Karpas-422 (cell line): ENCODE results near the gene STC2. TPM values are rescaled to one million over a fixed set of nuclear protein-coding genes. Genes with fewer than 3 reads are reported as not detected.
A peak's percentile ranks its signal among the peaks of the same experiment; 100 is the strongest.

Experiments used
- DNase-seq: peaks from one replicate; pipeline ENCODE4 v3.0.0-alpha.2; 2015
- H2AFZ ChIP-seq: fragments of 200-600 bp; sonication (generic); 2 replicates; pipeline ENCODE4 v1.6.1; 2014; ENCODE audit warnings: antibody characterized with exemption, low read length, mixed read lengths
- H3K27ac ChIP-seq: fragments of 200-600 bp; sonication (generic); 2 replicates; pipeline ENCODE4 v1.5.1; 2014; ENCODE audit warnings: mild to moderate bottlenecking, low read length, moderate library complexity
- H3K27me3 ChIP-seq: fragments of 200-600 bp; sonication (generic); 2 replicates; pipeline ENCODE4 v1.6.1; 2014; ENCODE audit warnings: low read length, mixed read lengths
- H3K36me3 ChIP-seq: fragments of 200-600 bp; sonication (generic); 2 replicates; pipeline ENCODE4 v1.6.1; 2014; ENCODE audit warnings: low read length, mixed read lengths; ENCODE audit not compliant: insufficient read depth
- H3K4me1 ChIP-seq: fragments of 200-600 bp; sonication (generic); 2 replicates; pipeline ENCODE4 v1.6.1; 2014; ENCODE audit warnings: mild to moderate bottlenecking, low read length, mixed read lengths
- H3K4me2 ChIP-seq: fragments of 200-600 bp; sonication (generic); 2 replicates; pipeline ENCODE4 v1.6.1; 2014; ENCODE audit warnings: low read length, low read depth, mild to moderate bottlenecking; ENCODE audit not compliant: poor library complexity, severe bottlenecking
- H3K4me3 ChIP-seq: fragments of 200-600 bp; sonication (generic); 2 replicates; pipeline ENCODE4 v1.5.1; 2014; ENCODE audit warnings: mild to moderate bottlenecking, antibody characterized with exemption, low read length, mixed read lengths
- H3K79me2 ChIP-seq: fragments of 200-600 bp; sonication (generic); 2 replicates; pipeline ENCODE4 v1.6.1; 2014; ENCODE audit warnings: mild to moderate bottlenecking, low read length, mixed read lengths
- H3K9ac ChIP-seq: fragments of 200-600 bp; sonication (generic); 2 replicates; pipeline ENCODE4 v1.6.0; 2014; ENCODE audit warnings: low read length
- H3K9me2 ChIP-seq: fragments of 200-600 bp; sonication (generic), shearing (Covaris generic); replicated peaks from 2 replicates; pipeline ENCODE4 v1.6.0; 2014; ENCODE audit warnings: mild to moderate bottlenecking, low read length, moderate library complexity; ENCODE audit not compliant: insufficient read depth
- H3K9me3 ChIP-seq: fragments of 300-700, 200-600 bp; sonication (generic); 2 replicates; pipeline ENCODE4 v1.6.1; 2014; ENCODE audit warnings: low read length, mixed read lengths
- H4K20me1 ChIP-seq: fragments of 200-600 bp; sonication (generic); 2 replicates; pipeline ENCODE4 v1.6.1; 2014; ENCODE audit warnings: mild to moderate bottlenecking, antibody characterized with exemption, low read length, low read depth; ENCODE audit not compliant: insufficient read depth
- total RNA-seq: library from RNA; depleted of rRNA; stranded (reverse); fragments of >200 nt; shearing (Covaris generic); gene quantifications from 2 replicates; pipeline ENCODE4 v1.2.3, GENCODE V29; 2014; ENCODE audit warnings: low replicate concordance

The STC2 gene
- total RNA-seq, 1 experiment from 2014 or later: not detected

DNA sequence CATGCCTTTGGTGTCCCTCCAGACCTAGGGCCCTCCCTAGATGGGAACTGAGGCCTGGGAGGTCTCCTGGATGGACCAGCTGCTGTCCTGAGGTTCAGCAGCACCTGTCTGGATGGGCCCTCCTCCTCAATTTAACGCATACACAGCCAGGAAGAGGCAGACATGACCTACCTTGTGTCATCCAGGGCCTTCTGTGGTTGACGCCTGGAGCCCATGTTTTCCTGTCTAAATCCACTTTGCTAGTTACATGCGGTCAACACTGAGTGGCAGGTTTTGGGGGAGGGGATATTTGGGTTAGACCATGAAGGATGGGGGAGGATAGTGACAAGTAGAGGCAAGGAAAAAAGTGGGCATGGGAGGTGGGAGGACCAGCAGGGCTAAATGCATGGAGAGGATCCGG lies 3.1 kb upstream of the STC2 start:
- no peaks in the 10 kb centered on the region for H3K27me3 ChIP-seq
- no peak for DNase-seq
- no peak overlapping the region for H3K4me2 ChIP-seq
- no peak overlapping the region for H3K9ac ChIP-seq
- H4K20me1 ChIP-seq: no peaks in the 10 kb centered on the region
- no peaks in the 10 kb centered on the region for H3K36me3 ChIP-seq
- H3K4me1 ChIP-seq: no peaks in the 10 kb centered on the region
- H3K79me2 ChIP-seq: no peaks in the 10 kb centered on the region
- H3K9me2 ChIP-seq: no peaks in the 10 kb centered on the region
- no peaks in the 10 kb centered on the region for H3K9me3 ChIP-seq
- 0 out of 2 replicates have a peak overlapping the region, but pooled peaks have one; percentile 65 for H2AFZ ChIP-seq
- H3K27ac ChIP-seq: no peak overlapping the region
- no peak overlapping the region for H3K4me3 ChIP-seq

DNA sequence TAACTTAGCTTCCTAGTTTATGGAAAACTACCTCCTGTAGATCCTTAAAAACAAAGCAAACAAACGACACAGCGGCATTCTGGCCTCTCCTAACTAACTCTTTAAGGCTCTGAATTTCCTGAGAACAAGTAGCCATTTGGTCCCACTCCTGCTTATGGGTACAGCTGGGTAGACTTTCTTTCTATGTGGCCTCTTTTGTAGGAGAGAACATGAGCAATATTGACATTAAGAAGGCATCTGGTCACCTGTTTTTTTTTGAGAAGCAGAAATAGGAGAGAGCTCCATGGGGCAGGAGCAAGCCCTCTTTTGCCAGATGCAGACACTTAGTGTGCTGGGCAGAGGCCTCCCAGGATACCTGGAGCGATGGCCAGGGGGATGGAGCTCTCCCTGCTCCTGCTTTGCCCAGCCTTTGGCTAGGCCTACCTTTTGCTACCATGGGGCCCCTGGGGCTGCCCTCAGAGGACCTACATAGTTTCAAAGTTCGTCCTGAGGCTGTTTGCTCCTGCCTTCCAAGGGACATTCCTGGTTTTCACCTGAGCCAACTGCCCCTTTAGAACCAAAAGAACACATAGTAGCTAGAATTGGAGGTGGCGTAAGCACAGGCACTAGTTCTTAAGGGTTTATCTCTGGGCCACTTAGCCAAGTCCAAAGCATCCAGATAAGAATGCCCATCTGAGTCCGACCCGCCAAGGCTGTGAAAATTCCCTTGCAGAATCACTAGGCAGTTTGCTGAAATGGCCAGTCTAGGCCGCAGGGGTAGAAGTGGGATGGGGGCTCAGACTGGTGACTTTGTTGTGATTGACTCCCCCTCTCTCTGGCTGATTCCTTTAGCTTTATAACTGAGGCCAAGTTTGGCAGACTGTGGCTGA lies 2.4 kb upstream of the STC2 start:
- Histone ChIP-seq H3K9me2 (no peaks in the 10 kb centered on the region), H3K4me3 (no peak overlapping the region), H3K4me1 (no peaks in the 10 kb centered on the region), H3K79me2 (no peaks in the 10 kb centered on the region), H3K36me3 (no peaks in the 10 kb centered on the region), H4K20me1 (no peaks in the 10 kb centered on the region), H3K27me3 (no peaks in the 10 kb centered on the region), H2AFZ (no peak overlapping the region), H3K9me3 (no peaks in the 10 kb centered on the region), H3K27ac (no peak overlapping the region), H3K4me2 (no peak overlapping the region), H3K9ac (no peak overlapping the region)
- no peak for DNase-seq

DNA sequence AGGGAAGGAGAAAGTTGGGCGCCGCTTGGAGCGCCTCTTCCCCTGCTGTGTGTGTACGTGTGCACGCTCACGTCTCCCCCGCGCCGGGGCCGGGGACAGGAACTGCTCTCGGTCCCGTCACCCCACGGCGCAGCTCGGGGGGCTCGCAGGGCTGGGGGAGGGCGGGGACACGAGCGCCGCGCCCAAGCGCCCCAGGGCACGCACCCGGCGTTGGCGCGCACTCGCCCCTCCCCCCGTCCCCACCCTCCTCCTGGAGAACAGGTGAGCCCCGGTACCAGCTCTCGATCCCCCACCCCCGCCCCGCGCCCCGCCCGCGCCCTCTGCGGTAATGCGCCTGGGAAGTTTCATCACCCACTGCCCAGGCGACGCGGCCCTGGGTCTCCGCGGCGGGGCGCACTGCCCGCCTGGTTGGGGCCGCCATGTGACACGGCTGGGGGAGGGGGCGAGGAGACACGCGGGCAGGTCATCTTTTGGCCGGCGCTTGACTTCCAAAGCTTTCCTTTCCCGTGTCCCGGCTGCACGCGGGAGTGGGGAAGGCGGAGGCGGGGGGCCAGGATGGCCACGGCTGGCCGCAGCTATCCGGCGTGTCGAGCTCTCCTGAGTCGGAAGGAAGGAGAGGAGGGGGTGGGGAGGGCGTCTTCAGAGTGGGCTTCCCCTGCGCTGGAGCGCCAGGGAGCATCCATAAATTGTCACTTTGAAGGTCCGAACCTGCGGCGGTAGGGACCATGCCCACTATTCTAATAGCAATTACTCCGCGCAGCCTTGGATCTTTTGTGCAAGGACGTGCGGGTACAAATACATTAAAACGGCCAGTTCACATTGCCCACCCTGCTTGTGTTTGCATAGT lies 1.5 kb upstream of the STC2 start:
- Histone ChIP-seq H3K36me3 (no peaks in the 10 kb centered on the region), H4K20me1 (no peaks in the 10 kb centered on the region), H3K9ac (no peak overlapping the region), H3K9me2 (no peaks in the 10 kb centered on the region), H3K4me2 (no peak overlapping the region), H2AFZ (no peak overlapping the region), H3K9me3 (no peaks in the 10 kb centered on the region), H3K4me3 (no peak overlapping the region), H3K4me1 (no peaks in the 10 kb centered on the region), H3K79me2 (no peaks in the 10 kb centered on the region), H3K27ac (no peak overlapping the region), H3K27me3 (no peaks in the 10 kb centered on the region)
- DNase-seq: no peak

DNA sequence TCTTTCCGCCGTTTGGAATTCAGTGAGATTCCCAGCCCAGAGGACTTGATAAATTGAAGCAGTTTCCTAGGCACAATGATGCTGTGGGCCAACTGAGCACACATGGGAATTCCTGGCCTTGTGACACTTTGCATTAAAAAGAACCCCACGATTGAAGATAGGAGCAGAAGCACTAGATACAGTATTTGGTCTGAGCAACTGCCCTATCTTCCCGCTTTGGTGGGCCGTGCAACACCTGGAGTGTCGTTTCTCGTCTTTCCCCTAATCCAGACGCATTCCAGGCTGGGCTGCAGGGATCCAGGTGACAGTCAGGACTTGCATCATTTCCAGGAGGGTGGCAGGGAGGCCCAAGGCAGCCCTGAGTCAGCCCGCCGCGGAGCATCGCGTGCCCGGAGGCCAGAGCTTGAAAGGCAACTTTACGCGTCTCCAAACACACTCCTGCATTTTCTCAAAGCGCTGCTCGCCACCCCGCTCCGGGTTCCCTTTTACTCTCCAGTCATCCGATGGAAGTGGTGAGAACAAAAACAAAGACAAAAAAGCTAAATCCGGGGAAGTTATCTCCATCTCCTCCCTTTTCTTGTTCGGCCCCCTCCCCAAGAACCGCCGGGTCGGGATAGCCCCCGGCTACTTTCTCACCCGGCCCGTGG lies 753 bp upstream of the STC2 start:
- Histone ChIP-seq H4K20me1 (no peaks in the 10 kb centered on the region), H3K27ac (no peak overlapping the region), H3K27me3 (no peaks in the 10 kb centered on the region), H3K4me2 (no peak overlapping the region), H3K36me3 (no peaks in the 10 kb centered on the region), H3K9me3 (no peaks in the 10 kb centered on the region), H3K9ac (no peak overlapping the region), H3K4me1 (no peaks in the 10 kb centered on the region), H3K4me3 (no peak overlapping the region), H2AFZ (no peak overlapping the region), H3K79me2 (no peaks in the 10 kb centered on the region), H3K9me2 (no peaks in the 10 kb centered on the region)
- DNase-seq: no peak

DNA sequence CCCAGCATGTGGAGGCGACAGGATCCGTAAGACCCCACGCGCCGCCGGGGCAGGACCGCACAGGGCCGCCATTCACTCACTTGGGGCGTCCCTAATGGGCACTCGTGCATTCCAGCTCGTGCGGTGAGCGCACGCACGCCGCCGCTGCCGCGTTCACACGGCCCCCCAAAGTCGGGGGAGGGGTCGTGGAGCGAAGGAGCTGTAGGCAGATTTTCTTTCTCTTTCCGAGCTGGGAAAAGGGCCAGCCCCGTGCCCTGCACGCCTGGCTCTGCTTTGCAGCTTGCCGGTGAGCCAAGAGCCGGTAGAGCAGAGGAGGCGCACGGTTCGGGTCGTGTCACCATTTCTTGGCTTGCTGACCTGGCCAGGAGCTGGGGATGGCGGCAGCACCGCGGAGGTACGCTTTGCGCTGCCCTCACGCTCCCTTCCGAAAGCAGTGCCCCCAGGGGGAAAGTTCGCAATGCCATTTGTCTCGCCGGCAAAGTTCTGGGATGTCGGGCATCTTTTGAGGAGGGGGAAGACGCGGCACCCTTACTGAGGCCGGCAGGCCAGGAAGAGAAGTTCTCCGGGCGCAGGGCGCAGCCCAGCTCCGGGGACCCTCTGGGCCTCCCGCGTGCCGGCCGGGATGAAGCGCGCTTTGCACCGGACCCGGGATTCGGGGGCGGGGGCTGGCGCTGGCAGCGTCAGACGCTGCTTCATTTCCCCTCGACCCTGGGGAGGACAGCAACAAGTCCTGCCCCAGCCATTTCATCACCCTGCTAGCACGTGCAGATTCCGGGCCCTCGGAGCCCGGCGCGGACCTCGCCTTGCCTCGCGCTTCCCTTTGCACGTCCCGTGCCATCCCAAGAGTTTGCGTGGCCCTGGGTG lies 898 bp downstream of the STC2 start:
- Histone ChIP-seq H3K27me3 (no peaks in the 10 kb centered on the region), H3K4me2 (no peak overlapping the region), H3K27ac (no peak overlapping the region), H3K9ac (no peak overlapping the region), H3K9me3 (no peaks in the 10 kb centered on the region), H3K36me3 (no peaks in the 10 kb centered on the region), H3K79me2 (no peaks in the 10 kb centered on the region), H3K9me2 (no peaks in the 10 kb centered on the region), H2AFZ (no peak overlapping the region), H3K4me3 (no peak overlapping the region), H4K20me1 (no peaks in the 10 kb centered on the region), H3K4me1 (no peaks in the 10 kb centered on the region)
- DNase-seq: no peak

DNA sequence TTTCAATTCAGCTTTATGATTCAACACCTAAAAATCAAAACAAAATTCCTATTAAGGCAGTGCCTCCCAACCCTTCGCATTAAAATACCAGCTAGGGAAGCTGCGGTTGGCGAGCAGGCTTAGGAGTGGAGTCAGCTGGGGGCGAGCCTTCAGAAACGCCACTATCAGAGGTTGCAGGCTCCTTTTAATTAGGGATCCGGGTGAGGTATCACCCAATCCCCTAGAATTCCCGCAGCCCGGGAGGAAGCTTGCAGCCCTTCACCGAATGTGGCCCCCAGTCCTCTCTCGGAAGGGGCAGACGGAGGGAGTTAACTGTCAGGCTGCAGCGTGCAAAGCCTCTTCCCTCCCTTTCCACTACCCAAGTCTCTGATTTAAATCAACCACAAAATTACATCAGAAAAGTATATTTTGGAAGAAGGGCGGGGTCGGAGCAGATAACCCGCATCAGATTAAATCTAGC lies 1.7 kb downstream of the STC2 start:
- Histone ChIP-seq H3K27ac (no peak overlapping the region), H3K9ac (no peak overlapping the region), H3K4me1 (no peaks in the 10 kb centered on the region), H3K4me3 (no peak overlapping the region), H4K20me1 (no peaks in the 10 kb centered on the region), H3K79me2 (no peaks in the 10 kb centered on the region), H3K36me3 (no peaks in the 10 kb centered on the region), H3K9me3 (no peaks in the 10 kb centered on the region), H3K27me3 (no peaks in the 10 kb centered on the region), H3K4me2 (no peak overlapping the region), H2AFZ (no peak overlapping the region), H3K9me2 (no peaks in the 10 kb centered on the region)
- no peak for DNase-seq

DNA sequence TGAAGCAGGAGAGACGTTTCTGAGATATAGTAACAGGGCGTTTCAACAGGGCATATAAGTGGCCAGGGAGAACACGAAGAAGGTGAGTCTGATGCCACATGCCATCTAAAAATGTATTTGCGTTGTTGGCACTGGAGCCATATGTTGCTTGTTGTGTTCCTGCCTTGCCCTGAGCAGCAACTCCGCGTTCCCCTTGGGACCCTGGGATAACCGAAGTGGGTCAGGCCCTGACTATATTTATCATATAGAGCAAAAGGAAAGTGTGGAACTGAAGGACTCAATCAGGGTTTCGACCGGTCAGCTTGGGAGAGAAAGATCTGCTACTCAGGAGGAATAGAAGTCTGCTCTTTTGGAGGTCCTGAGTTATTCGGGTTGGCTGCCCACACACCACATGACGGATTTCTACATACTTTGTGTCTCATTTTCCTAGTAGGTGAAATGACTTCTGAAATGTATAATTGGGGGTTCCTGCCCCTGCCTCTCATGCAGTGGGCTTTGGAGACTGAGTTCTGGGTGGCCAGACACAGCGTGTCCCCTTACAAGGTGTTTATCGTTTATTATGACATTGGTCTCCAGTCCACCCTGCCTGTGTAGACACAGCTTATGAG lies 3.0 kb downstream of the STC2 start:
- Histone ChIP-seq H3K36me3 (no peaks in the 10 kb centered on the region), H3K27me3 (no peaks in the 10 kb centered on the region), H3K4me3 (no peak overlapping the region), H2AFZ (no peak overlapping the region), H3K9me3 (no peaks in the 10 kb centered on the region), H3K4me1 (no peaks in the 10 kb centered on the region), H3K9ac (no peak overlapping the region), H4K20me1 (no peaks in the 10 kb centered on the region), H3K79me2 (no peaks in the 10 kb centered on the region), H3K27ac (no peak overlapping the region), H3K4me2 (no peak overlapping the region), H3K9me2 (no peaks in the 10 kb centered on the region)
- no peak for DNase-seq
